DOHH2 (cell line): ENCODE results near the gene TMEM243.

ENCODE experiments used
- H3F3A ChIP-seq: fragments of 200-600 bp; sonication (generic), shearing (Covaris generic); 2 replicates; pipeline ENCODE4 v1.6.0; 2016; ENCODE audit warnings: antibody characterized with exemption, mild to moderate bottlenecking; ENCODE audit not compliant: control insufficient read depth, insufficient read depth
- H3K27ac ChIP-seq: fragments of 200-600 bp; sonication (generic); 2 replicates; pipeline ENCODE4 v1.5.1; 2014; ENCODE audit warnings: low read depth, mild to moderate bottlenecking, low read length, moderate library complexity
- H3K27me3 ChIP-seq: fragments of 200-600 bp; sonication (generic); 2 replicates; pipeline ENCODE4 v1.6.1; 2014; ENCODE audit warnings: mild to moderate bottlenecking, low read length, mixed read lengths; ENCODE audit not compliant: control insufficient read depth
- H3K36me3 ChIP-seq: fragments of 200-600 bp; sonication (generic); 2 replicates; pipeline ENCODE4 v1.6.1; 2014; ENCODE audit warnings: mild to moderate bottlenecking, low read length, moderate library complexity, mixed read lengths; ENCODE audit not compliant: control insufficient read depth
- H3K4me1 ChIP-seq: fragments of 200-600 bp; sonication (generic); 2 replicates; pipeline ENCODE4 v1.6.1; 2014; ENCODE audit warnings: mild to moderate bottlenecking, low read length, mixed read lengths; ENCODE audit not compliant: control insufficient read depth
- H3K4me2 ChIP-seq: fragments of 200-600 bp; sonication (generic); 2 replicates; pipeline ENCODE4 v1.6.0; 2014; ENCODE audit warnings: mild to moderate bottlenecking, low read length, moderate library complexity
- H3K4me3 ChIP-seq: fragments of 200-600 bp; sonication (generic); 2 replicates; pipeline ENCODE4 v1.5.1; 2014; ENCODE audit warnings: mild to moderate bottlenecking, low read length, mixed read lengths
- H3K79me2 ChIP-seq: fragments of 200-600 bp; sonication (generic); 2 replicates; pipeline ENCODE4 v1.6.1; 2014; ENCODE audit warnings: mild to moderate bottlenecking, low read length, mixed read lengths; ENCODE audit not compliant: control insufficient read depth
- H3K9me2 ChIP-seq: fragments of 200-600 bp; sonication (generic); replicated peaks from 2 replicates; pipeline ENCODE4 v1.6.1; 2014; ENCODE audit warnings: mild to moderate bottlenecking, low read length, mixed read lengths; ENCODE audit not compliant: control insufficient read depth
- H3K9me3 ChIP-seq: fragments of 200-600 bp; sonication (generic); 2 replicates; pipeline ENCODE4 v1.6.1; 2014; ENCODE audit warnings: antibody characterized with exemption, low read length, mixed read lengths; ENCODE audit not compliant: control insufficient read depth, insufficient read depth
- H4K20me1 ChIP-seq: fragments of 200-600 bp; sonication (generic); 2 replicates; pipeline ENCODE4 v1.6.0; 2014; ENCODE audit warnings: low read depth, mild to moderate bottlenecking, antibody characterized with exemption, low read length, moderate library complexity; ENCODE audit not compliant: control insufficient read depth, insufficient read depth
- CTCF ChIP-seq: fragments of 200-600 bp; sonication (generic); IDR thresholded peaks from one replicate; pipeline ENCODE4 v1.5.1; 2014; ENCODE audit warnings: antibody characterized with exemption, mild to moderate bottlenecking, low read depth, low read length; ENCODE audit not compliant: poor library complexity, severe bottlenecking
- EZH2phosphoT487 ChIP-seq: fragments of 200-600 bp; sonication (generic); IDR thresholded peaks from 2 replicates; pipeline ENCODE4 v1.6.1; 2017; ENCODE audit warnings: borderline replicate concordance, mild to moderate bottlenecking, antibody characterized with exemption, low read length, moderate library complexity, mixed read lengths

The TMEM243 gene

GRCh38 chr7:87147500-87147899 lies 72.0 kb downstream of the TMEM243 start:
- Histone ChIP-seq H3K4me2 (no peak overlapping the region), H3F3A (peaks cover 22% of the 10 kb centered on the region; the same call in 1 of the 2 replicates), H3K4me1 (peaks cover 52% of the 10 kb centered on the region), H3K27me3 (no peaks in the 10 kb centered on the region), H3K36me3 (peaks cover 5% of the 10 kb centered on the region), H3K4me3 (no peak overlapping the region), H3K9me2 (no peaks in the 10 kb centered on the region), H3K79me2 (peaks cover 14% of the 10 kb centered on the region), H4K20me1 (no peaks in the 10 kb centered on the region), H3K9me3 (peaks cover 15% of the 10 kb centered on the region; the same call in 1 of the 2 replicates), H3K27ac (no peak overlapping the region)
- no peak for TF ChIP-seq EZH2phosphoT487
- no peak for TF ChIP-seq CTCF

- Histone ChIP-seq H3K9me3 (peaks cover 15% of the 10 kb centered on the region; the same call in 1 of the 2 replicates), H3K4me3 (no peak overlapping the region), H3K4me2 (no peak overlapping the region), H3K27ac (no peak overlapping the region), H3K27me3 (no peaks in the 10 kb centered on the region), H3K36me3 (peaks cover 3% of the 10 kb centered on the region; the same call in 1 of the 2 replicates), H3K79me2 (peaks cover 9% of the 10 kb centered on the region), H3F3A (peaks cover 22% of the 10 kb centered on the region; the same call in 1 of the 2 replicates), H3K9me2 (no peaks in the 10 kb centered on the region), H3K4me1 (peaks cover 52% of the 10 kb centered on the region), H4K20me1 (no peaks in the 10 kb centered on the region)
- TF ChIP-seq CTCF (no peak), EZH2phosphoT487 (no peak)
These were observed 72.7 kb downstream of the TMEM243 start for GRCh38 chr7:87146740-87147386.
